HFFc6 (cell line): ENCODE measurements around the gene LSM2. TPM values are rescaled to one million over a fixed set of nuclear protein-coding genes. Genes with fewer than 3 reads are reported as not detected.

Experiments
- DNase-seq: peaks from one replicate; pipeline ENCODE4 v3.0.0-alpha.2; 2018
- H3K27ac Mint-ChIP-seq: 2 replicates; pipeline ENCODE4 v1.8.0; 2020; ENCODE audit warnings: mild to moderate bottlenecking, mixed read lengths
- H3K27me3 Mint-ChIP-seq: 2 replicates; pipeline ENCODE4 v1.8.0; 2021; ENCODE audit warnings: mild to moderate bottlenecking, moderate library complexity, mixed read lengths; ENCODE audit not compliant: insufficient read depth
- H3K36me3 Mint-ChIP-seq: 2 replicates; pipeline ENCODE4 v1.8.0; 2021; ENCODE audit warnings: low read depth, mixed read lengths
- H3K4me1 Mint-ChIP-seq: 2 replicates; pipeline ENCODE4 v1.8.0; 2020; ENCODE audit warnings: low read depth, mixed read lengths
- H3K4me3 Mint-ChIP-seq: 2 replicates; pipeline ENCODE4 v1.8.0; 2020; ENCODE audit warnings: mild to moderate bottlenecking, moderate library complexity, mixed read lengths
- H3K9me3 Mint-ChIP-seq: 2 replicates; pipeline ENCODE4 v1.8.0; 2020; ENCODE audit warnings: mild to moderate bottlenecking, mixed read lengths
- total RNA-seq, 6 experiments: library from RNA; stranded (reverse); fragmentation: NEBNext Ultra II Directional; extraction: Animal tissue kit (Norgen Biotek cat#: 25700); gene quantifications; 2 replicates in 1 of 6; 3 replicates in 5 of 6; pipeline ENCODE4 v1.2.3, GENCODE V29; 2021
- TF ChIP-seq, protein P1 (sequence below): fragments of 200-600 bp; sonication (generic); IDR thresholded peaks from 2 replicates; pipeline ENCODE4 v1.5.0; 2021; ENCODE audit warnings: antibody characterized with exemption, mild to moderate bottlenecking

Gene LSM2
- total RNA-seq, 6 experiments from 2014 or later, result 31.8 to 48.5 (median 43.4) TPM

DNA sequence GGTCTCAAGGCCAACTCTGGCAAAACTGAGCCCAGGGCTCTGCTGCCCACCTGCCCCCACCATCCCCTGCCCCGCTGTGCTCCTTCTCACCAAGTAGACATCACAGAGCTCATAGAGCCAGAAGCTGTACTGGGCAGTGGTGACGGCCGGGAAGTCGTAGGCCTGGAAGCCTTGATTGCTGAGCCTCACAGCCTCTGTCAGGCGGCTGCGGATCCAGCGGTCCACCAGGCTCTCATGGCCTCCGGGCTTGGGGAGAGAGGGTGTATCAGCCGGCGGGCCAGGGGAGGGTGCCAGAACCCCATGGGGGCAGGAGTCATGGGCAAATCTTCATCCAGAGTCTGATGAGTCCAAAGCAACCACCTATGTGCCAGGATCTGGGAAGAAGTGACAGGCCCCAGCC, 26.9 kb downstream of the LSM2 start:
- no peak for DNase-seq
- Mint-ChIP-seq H3K36me3 (peaks cover 9% of the 10 kb centered on the region; the same call in 1 of the 2 replicates), H3K27me3 (no peaks in the 10 kb centered on the region; the same call in 1 of the 2 replicates), H3K27ac (no peak overlapping the region), H3K4me3 (no peak overlapping the region), H3K4me1 (peaks cover 17% of the 10 kb centered on the region), H3K9me3 (no peaks in the 10 kb centered on the region)
- TF ChIP-seq, protein P1, sequence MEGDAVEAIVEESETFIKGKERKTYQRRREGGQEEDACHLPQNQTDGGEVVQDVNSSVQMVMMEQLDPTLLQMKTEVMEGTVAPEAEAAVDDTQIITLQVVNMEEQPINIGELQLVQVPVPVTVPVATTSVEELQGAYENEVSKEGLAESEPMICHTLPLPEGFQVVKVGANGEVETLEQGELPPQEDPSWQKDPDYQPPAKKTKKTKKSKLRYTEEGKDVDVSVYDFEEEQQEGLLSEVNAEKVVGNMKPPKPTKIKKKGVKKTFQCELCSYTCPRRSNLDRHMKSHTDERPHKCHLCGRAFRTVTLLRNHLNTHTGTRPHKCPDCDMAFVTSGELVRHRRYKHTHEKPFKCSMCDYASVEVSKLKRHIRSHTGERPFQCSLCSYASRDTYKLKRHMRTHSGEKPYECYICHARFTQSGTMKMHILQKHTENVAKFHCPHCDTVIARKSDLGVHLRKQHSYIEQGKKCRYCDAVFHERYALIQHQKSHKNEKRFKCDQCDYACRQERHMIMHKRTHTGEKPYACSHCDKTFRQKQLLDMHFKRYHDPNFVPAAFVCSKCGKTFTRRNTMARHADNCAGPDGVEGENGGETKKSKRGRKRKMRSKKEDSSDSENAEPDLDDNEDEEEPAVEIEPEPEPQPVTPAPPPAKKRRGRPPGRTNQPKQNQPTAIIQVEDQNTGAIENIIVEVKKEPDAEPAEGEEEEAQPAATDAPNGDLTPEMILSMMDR, result no peak

DNA sequence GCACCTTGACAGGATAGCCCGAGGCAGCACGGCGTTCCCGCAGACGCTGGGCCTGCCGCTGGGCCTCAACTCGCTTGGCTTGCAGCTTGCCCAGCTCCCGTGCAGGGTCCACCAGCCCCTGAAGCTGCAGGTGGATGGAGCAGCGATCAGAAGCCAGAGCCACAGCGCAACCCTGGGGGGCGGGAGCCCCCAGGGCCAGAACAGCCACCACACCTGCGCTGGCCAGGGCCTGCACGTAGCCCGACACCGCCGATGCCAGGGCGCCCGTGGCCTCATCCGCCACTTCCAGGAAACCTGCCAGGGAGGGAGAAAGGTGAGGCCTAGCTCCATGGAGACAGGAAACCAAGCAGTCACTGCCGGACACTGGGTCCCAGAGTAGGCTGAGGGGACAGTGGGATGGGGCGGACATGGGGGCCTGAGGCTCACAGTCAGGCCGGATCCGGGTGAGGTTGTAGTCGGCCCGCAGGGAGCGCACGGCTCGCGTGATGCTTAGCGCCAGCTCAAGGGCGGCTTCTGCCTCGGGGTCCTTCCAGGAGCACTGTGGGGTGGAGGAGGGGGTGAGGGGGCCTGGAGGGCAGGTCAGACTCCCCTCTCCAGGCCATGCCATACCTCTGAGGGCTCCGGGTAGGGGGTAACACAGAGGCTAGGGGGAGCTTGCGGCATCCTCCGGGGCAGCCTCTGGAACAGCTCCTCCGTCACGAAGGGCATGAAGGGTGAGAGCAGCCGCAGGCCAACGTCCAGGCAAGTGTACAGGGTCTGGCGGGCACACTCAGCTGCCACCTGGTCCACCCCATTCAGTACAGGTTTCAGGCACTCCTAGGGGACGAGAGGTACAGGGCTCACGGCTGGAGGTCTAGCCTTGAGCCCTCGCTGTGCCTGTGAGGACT, 27.5 kb downstream of the LSM2 start:
- Mint-ChIP-seq H3K27me3 (no peaks in the 10 kb centered on the region; the same call in 1 of the 2 replicates), H3K4me3 (no peak overlapping the region), H3K27ac (no peak overlapping the region), H3K9me3 (no peaks in the 10 kb centered on the region), H3K36me3 (0 out of 2 replicates have a peak, but pooled peaks cover 4% of the 10 kb centered on the region), H3K4me1 (peaks cover 17% of the 10 kb centered on the region)
- TF ChIP-seq, protein P1, result no peak
- no peak for DNase-seq

DNA sequence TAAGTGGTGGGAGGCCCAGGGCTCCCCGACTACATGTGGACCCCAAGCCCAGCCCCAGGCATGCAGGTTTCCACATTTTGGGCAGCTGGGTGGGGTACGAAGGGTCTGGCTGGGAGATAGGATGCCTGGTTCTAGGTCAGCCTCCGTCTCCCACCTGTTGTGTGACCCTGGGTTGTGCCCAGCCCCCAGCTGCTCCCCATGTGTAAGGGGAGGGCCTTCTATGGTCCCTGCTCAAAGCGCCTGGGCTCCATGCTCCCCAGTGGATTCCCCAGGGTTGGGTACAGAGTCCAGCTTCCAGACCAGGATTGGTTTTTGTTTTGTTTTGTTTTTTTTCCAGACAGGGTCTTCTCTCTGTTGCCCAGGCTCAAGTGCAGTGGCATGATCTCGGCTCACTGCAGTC, 28.6 kb downstream of the LSM2 start:
- Mint-ChIP-seq H3K27ac (peak overlapping the region; percentile 29; the same call in 1 of the 2 replicates), H3K36me3 (0 out of 2 replicates have a peak, but pooled peaks cover 4% of the 10 kb centered on the region), H3K4me1 (peaks cover 17% of the 10 kb centered on the region), H3K4me3 (no peak overlapping the region), H3K27me3 (no peaks in the 10 kb centered on the region; the same call in 1 of the 2 replicates), H3K9me3 (no peaks in the 10 kb centered on the region)
- TF ChIP-seq, protein P1, result no peak
- no peak for DNase-seq

DNA sequence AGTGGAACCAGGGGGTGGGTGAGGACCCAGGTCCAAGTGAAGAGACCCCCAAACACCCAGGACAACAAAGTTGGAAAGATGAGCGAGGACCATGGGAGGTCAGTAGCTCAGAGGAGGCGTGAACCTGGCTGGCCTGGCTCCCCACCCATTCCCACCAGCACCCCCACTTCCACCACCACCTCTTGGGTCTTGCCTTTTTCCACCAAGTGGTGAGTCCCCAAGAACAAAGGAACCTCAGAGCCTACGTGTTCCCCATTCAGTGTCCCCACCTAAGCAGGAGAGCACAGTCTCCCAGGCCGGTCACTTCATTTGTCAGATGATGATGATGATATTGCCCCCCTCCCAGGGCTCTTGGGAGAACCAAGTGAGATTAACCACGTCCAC, 29.1 kb downstream of the LSM2 start:
- peaks cover 17% of the 10 kb centered on the region for H3K4me1 Mint-ChIP-seq
- TF ChIP-seq, protein P1, result no peak
- DNase-seq, result no peak
- no peaks in the 10 kb centered on the region; the same call in 1 of the 2 replicates for H3K27me3 Mint-ChIP-seq
- no peaks in the 10 kb centered on the region for H3K36me3 Mint-ChIP-seq
- H3K9me3 Mint-ChIP-seq, result no peaks in the 10 kb centered on the region
- no peak overlapping the region for H3K4me3 Mint-ChIP-seq
- peak overlapping the region; percentile 73 for H3K27ac Mint-ChIP-seq

DNA sequence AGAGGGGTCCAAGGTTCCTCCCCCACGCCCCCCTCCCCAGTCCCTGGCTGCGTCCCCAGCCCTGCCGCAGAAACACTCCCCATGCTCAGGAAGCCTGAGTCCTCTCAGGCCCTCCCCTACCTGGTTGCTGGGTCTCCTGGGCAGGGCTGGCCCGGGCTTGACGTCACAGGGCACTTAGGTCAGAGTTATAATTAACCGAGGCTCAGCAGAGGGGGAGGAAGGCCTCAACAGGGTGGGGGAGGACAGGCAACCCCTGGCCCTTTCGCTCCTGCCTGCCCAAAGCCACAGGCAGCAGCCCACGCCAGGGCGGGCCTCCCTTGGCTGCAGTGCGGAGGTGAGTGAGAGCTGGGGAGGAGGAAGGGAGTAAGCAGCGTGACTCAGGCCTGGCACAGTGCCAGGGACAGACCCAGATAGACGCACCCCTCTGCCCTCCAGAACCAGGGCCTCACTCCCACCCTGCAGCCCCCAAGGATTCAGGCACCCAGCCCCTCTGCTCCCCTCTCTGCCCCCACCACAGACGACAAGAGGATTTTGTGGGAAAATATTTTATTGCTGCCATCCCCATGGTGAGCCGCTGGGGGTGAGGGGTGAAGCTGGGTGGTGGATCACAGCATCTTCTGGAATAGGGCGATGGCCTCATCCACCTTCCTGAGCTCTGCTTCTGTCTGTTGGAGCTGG, 29.6 kb downstream of the LSM2 start, which contains the start of gene VWA7:
Gene VWA7 (minus strand): TSS at position 340 of the 678 bp plus-strand sequence. CDS start 549 bp downstream, outside the sequence.
- Mint-ChIP-seq H3K27ac (peak within 1 kb of the TSS; percentile 73), H3K27me3 (no peaks in the 10 kb centered on the region; the same call in 1 of the 2 replicates), H3K36me3 (no peaks in the 10 kb centered on the region), H3K4me1 (peaks cover 17% of the 10 kb centered on the region), H3K4me3 (no peak within 1 kb of the TSS; the same call in 1 of the 2 replicates), H3K9me3 (no peaks in the 10 kb centered on the region)
- peak; percentile 53 for DNase-seq
- TF ChIP-seq, protein P1, result peak; percentile 20; the same call in 1 of the 2 replicates
